ENCODE measurements around the gene FARS2. TPM values are rescaled to one million over a fixed set of nuclear protein-coding genes. Genes with fewer than 3 reads are reported as not detected.

The FARS2 gene
- total RNA-seq, 2 experiments from 2014 or later = 13.8 to 14.3 TPM

DNA sequence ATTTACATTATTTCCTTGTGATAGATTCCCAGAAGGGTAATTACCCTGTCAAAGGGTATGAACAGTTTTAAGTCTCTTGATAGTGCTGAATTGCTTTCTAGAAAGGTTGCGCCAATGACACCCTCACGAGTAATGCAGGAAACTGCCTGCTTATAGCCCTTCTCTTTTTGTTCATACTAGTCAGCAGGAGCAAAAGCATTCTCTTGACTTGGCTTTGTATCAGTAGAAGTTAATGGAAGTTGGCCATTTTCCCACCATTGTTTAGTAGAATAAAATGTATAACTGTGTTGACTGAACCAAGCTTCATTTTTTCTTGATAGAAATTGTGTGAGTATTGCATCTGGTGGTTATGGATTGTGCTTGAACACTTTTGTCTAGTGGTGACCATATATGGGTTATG, 100.1 kb downstream of the FARS2 start:
- no peak overlapping the region for H2AFZ ChIP-seq (ENCODE audit: low read length)
- H3K79me2 ChIP-seq (ENCODE audit: insufficient read depth, low read depth, low read length) = no peaks in the 10 kb centered on the region
- no peaks in the 10 kb centered on the region for H3K9me2 ChIP-seq (ENCODE audit: insufficient read depth, low read length)
- no peaks in the 10 kb centered on the region for H4K20me1 ChIP-seq (ENCODE audit: insufficient read depth, low read length)
- ChIA-PET POLR2A (no interaction called here), CTCF (ENCODE audit: unreplicated experiment) (no interaction called here)
- no peak overlapping the region for H3K4me2 ChIP-seq (ENCODE audit: low read length)
- intact Hi-C loops (cut with micrococcal nuclease; ENCODE audit: unreplicated experiment) = no loop called here
- TF ChIP-seq EZH2phosphoT487 (IDR thresholded peaks at IDR 0.05; ENCODE audit: borderline replicate concordance, low read depth, low read length) = no peak
- TF ChIP-seq, protein P1, sequence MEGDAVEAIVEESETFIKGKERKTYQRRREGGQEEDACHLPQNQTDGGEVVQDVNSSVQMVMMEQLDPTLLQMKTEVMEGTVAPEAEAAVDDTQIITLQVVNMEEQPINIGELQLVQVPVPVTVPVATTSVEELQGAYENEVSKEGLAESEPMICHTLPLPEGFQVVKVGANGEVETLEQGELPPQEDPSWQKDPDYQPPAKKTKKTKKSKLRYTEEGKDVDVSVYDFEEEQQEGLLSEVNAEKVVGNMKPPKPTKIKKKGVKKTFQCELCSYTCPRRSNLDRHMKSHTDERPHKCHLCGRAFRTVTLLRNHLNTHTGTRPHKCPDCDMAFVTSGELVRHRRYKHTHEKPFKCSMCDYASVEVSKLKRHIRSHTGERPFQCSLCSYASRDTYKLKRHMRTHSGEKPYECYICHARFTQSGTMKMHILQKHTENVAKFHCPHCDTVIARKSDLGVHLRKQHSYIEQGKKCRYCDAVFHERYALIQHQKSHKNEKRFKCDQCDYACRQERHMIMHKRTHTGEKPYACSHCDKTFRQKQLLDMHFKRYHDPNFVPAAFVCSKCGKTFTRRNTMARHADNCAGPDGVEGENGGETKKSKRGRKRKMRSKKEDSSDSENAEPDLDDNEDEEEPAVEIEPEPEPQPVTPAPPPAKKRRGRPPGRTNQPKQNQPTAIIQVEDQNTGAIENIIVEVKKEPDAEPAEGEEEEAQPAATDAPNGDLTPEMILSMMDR (conservative IDR thresholded peaks at IDR 0.05; ENCODE audit: low read length) = no peak
- DNase-seq (ENCODE audit: low spot score) = no peak
- no peaks in the 10 kb centered on the region for H3K9me3 ChIP-seq (ENCODE audit: low read length)
- no peak overlapping the region for H3K4me3 ChIP-seq (ENCODE audit: low read depth, low read length, poor library complexity, severe bottlenecking)
- no peaks in the 10 kb centered on the region for H3K36me3 ChIP-seq (ENCODE audit: insufficient read depth, low read length)
- no peaks in the 10 kb centered on the region for H3K4me1 ChIP-seq (ENCODE audit: insufficient read depth, low read length, poor library complexity, severe bottlenecking)
- no TSS peak for BruUV-seq (replicated peaks)
- H3K27ac ChIP-seq (ENCODE audit: low read depth, low read length, poor library complexity, severe bottlenecking) = no peak overlapping the region

DNA sequence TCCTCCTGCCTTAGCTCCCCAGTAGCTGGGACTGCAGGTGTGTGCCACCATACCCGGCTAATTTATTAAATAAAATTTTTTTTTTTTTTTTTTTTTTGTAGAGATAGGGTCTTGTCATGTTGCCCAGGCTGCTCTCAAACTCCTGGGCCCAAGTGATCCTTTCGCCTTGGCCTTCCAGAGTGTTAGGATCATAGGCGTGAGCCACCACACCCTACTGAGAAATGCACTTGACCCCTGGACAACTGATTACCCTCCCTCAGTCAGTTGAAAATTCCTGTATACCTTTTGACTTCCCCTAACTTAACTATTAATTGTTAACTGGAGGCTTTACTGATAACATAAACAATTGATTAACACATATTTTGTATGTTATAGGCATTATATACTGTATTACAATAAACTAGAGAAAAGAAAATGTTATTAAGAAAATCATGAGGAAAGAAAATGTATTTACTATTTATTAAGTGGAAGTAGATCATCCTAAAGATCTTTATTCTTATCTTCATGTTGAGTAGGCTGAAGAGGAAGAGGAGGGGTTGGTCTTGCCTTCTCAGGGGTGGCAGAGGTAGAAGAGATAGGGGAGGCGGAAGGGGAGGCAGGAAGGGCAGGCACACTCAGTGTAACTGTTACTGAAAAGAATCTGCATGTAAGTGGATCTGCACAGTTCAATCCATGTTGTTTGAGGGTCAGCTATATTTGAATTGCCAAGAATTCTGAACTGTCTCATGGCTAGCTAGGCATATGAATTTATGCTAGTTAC, 104.3 kb downstream of the FARS2 start:
- ChIA-PET CTCF (ENCODE audit: unreplicated experiment) (no interaction called here), POLR2A (no interaction called here)
- H3K27ac ChIP-seq (ENCODE audit: low read depth, low read length, poor library complexity, severe bottlenecking) = no peak overlapping the region
- H3K36me3 ChIP-seq (ENCODE audit: insufficient read depth, low read length) = no peaks in the 10 kb centered on the region
- H3K9me3 ChIP-seq (ENCODE audit: low read length) = no peaks in the 10 kb centered on the region
- BruUV-seq (replicated peaks) = no TSS peak
- H2AFZ ChIP-seq (ENCODE audit: low read length) = no peak overlapping the region
- no peak overlapping the region for H3K4me3 ChIP-seq (ENCODE audit: low read depth, low read length, poor library complexity, severe bottlenecking)
- H3K4me2 ChIP-seq (ENCODE audit: low read length) = no peak overlapping the region
- H3K79me2 ChIP-seq (ENCODE audit: insufficient read depth, low read depth, low read length) = no peaks in the 10 kb centered on the region
- TF ChIP-seq, protein P1 (conservative IDR thresholded peaks at IDR 0.05; ENCODE audit: low read length) = no peak
- intact Hi-C loops (cut with micrococcal nuclease; ENCODE audit: unreplicated experiment) = no loop called here
- H3K4me1 ChIP-seq (ENCODE audit: insufficient read depth, low read length, poor library complexity, severe bottlenecking) = no peaks in the 10 kb centered on the region
- no peaks in the 10 kb centered on the region for H4K20me1 ChIP-seq (ENCODE audit: insufficient read depth, low read length)
- DNase-seq (ENCODE audit: low spot score) = no peak
- H3K9me2 ChIP-seq (ENCODE audit: insufficient read depth, low read length) = no peaks in the 10 kb centered on the region

DNA sequence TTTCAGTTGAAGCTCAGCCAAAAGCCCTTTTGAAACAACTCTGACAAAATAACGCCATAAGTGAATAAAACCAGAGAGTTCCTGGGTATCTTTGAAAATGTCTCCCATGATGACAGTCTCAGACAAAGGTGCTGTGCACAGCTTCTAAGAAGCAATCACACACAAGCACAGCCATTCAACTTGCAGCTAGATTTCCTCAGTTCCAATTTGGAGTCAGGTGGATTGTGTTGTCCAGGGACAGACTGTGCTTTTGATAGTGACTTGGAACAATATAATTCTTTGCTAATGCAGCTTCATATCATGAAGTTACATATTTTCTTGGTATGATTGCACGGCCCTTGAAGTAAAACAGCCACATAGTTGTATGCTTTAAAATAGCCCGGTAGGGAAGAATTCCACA, 105.6 kb downstream of the FARS2 start:
- DNase-seq (ENCODE audit: low spot score) = no peak
- Histone ChIP-seq H3K9me3 (ENCODE audit: low read length) (no peaks in the 10 kb centered on the region), H3K36me3 (ENCODE audit: insufficient read depth, low read length) (no peaks in the 10 kb centered on the region), H4K20me1 (ENCODE audit: insufficient read depth, low read length) (no peaks in the 10 kb centered on the region), H3K9me2 (ENCODE audit: insufficient read depth, low read length) (no peaks in the 10 kb centered on the region), H3K4me3 (ENCODE audit: low read depth, low read length, poor library complexity, severe bottlenecking) (no peak overlapping the region), H3K4me2 (ENCODE audit: low read length) (no peak overlapping the region), H3K27ac (ENCODE audit: low read depth, low read length, poor library complexity, severe bottlenecking) (no peak overlapping the region), H2AFZ (ENCODE audit: low read length) (no peak overlapping the region), H3K4me1 (ENCODE audit: insufficient read depth, low read length, poor library complexity, severe bottlenecking) (no peaks in the 10 kb centered on the region), H3K79me2 (ENCODE audit: insufficient read depth, low read depth, low read length) (no peaks in the 10 kb centered on the region)
- CTCF ChIA-PET (ENCODE audit: unreplicated experiment) = no interaction called here
- BruUV-seq (replicated peaks) = no TSS peak
- TF ChIP-seq EZH2phosphoT487 (IDR thresholded peaks at IDR 0.05; ENCODE audit: borderline replicate concordance, low read depth, low read length) = no peak
- TF ChIP-seq, protein P1 (conservative IDR thresholded peaks at IDR 0.05; ENCODE audit: low read length) = no peak
- POLR2A ChIA-PET = interaction anchor here (0.5 kb wide), 1 partner anchor 61 kb away, joined by 3 read pairs; no protein-coding TSS in a partner anchor
- intact Hi-C loops (cut with micrococcal nuclease; ENCODE audit: unreplicated experiment) = no loop called here
